ENCODE results near the gene EHF.

DNA sequence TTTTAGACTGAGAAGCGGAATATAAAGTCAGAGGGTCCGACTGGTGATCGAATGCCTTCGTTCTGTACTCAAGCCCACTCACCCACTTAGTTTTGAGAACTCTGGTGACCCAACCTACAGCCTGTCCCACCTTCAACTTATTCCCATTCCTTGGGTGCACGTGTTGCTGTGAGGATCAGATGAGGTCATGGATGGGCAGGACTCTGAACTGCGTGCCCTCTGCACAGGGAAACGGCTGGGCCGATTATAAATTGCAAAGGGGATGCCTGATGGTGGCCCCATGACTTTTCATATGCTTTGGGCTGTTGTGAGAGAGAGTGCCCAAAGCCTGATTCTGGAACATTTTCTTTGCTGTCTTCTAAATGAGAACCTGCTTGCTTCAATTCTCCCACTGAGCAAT is 16.0 kb upstream of the EHF start:
- TF ChIP-seq CEBPB (tag; IDR thresholded peaks at IDR 0.05), result no peak
- TF ChIP-seq JUN (IDR thresholded peaks at IDR 0.05; ENCODE audit: borderline replicate concordance, low read depth, low read length), result no peak
- TF ChIP-seq JUN (CRISPR knock-in tag; IDR thresholded peaks at IDR 0.05; ENCODE audit: borderline replicate concordance), result no peak
- TF ChIP-seq, protein P1, sequence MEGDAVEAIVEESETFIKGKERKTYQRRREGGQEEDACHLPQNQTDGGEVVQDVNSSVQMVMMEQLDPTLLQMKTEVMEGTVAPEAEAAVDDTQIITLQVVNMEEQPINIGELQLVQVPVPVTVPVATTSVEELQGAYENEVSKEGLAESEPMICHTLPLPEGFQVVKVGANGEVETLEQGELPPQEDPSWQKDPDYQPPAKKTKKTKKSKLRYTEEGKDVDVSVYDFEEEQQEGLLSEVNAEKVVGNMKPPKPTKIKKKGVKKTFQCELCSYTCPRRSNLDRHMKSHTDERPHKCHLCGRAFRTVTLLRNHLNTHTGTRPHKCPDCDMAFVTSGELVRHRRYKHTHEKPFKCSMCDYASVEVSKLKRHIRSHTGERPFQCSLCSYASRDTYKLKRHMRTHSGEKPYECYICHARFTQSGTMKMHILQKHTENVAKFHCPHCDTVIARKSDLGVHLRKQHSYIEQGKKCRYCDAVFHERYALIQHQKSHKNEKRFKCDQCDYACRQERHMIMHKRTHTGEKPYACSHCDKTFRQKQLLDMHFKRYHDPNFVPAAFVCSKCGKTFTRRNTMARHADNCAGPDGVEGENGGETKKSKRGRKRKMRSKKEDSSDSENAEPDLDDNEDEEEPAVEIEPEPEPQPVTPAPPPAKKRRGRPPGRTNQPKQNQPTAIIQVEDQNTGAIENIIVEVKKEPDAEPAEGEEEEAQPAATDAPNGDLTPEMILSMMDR (IDR thresholded peaks at IDR 0.05 in 2 of 3, conservative IDR thresholded peaks at IDR 0.05 in 1 of 3; ENCODE audit: insufficient read depth in 2 of 3, low read depth in 1 of 3, low read length in 3 of 3), result no peak
- no peak for TF ChIP-seq POLR2AphosphoS5 (IDR thresholded peaks at IDR 0.05; ENCODE audit: control insufficient read depth, insufficient read depth, low read depth, low read length)

All from K562 (cell line).